GM12878 (cell line): Measurements from ENCODE around the gene AVPR1B. TPM values are rescaled to one million over a fixed set of nuclear protein-coding genes. Genes with fewer than 3 reads are reported as not detected.

Experiments used
- EP300 ChIP-seq, 2 experiments: fragments of 150-350 bp in 1 of 2; IDR thresholded peaks; 2 replicates each; pipeline ENCODE4 v1.6.1; 2011 to 2012; ENCODE audit warnings: low read depth in 2 of 2, low read length in 2 of 2, borderline replicate concordance in 1 of 2, improper control_type of control experiment in 1 of 2, inconsistent platforms in 1 of 2; ENCODE audit not compliant: control insufficient read depth in 1 of 2
- IKZF2 ChIP-seq, 2 experiments: fragments of 450-650 bp; IDR thresholded peaks; 2 replicates each; pipeline ENCODE4 v1.6.1; 2017; ENCODE audit warnings: mild to moderate bottlenecking in 2 of 2, moderate library complexity in 2 of 2
- KDM1A ChIP-seq: fragments of 200-600 bp; sonication (generic); IDR thresholded peaks from 2 replicates; pipeline ENCODE4 v1.6.1; 2016; ENCODE audit warnings: borderline replicate concordance
- LARP7 ChIP-seq: fragments of 450-650 bp; IDR thresholded peaks from 2 replicates; pipeline ENCODE4 v1.6.1; 2017; ENCODE audit warnings: mild to moderate bottlenecking
- NR2C1 ChIP-seq: fragments of 450-650 bp; IDR thresholded peaks from 2 replicates; pipeline ENCODE4 v1.6.1; 2017; ENCODE audit warnings: antibody characterized with exemption, mild to moderate bottlenecking, moderate library complexity
- RB1 ChIP-seq: fragments of 450-650 bp; formaldehyde crosslinking; IDR thresholded peaks from 2 replicates; pipeline ENCODE4 v1.6.1; 2017; ENCODE audit warnings: mild to moderate bottlenecking, borderline replicate concordance
- SIX5 ChIP-seq: IDR thresholded peaks from 2 replicates; pipeline ENCODE4 v1.6.1; 2011; ENCODE audit warnings: mild to moderate bottlenecking, low read depth, low read length, moderate library complexity; ENCODE audit not compliant: severe bottlenecking
- TBL1XR1 ChIP-seq: IDR thresholded peaks from 2 replicates; pipeline ENCODE4 v1.6.1; 2012; ENCODE audit warnings: low read depth, low read length, improper control_type of control experiment
- ZSCAN29 ChIP-seq: fragments of 450-650 bp; IDR thresholded peaks from 2 replicates; pipeline ENCODE4 v1.6.1; 2017; ENCODE audit warnings: mild to moderate bottlenecking, moderate library complexity
- polyA plus RNA-seq, 11 experiments: library from polyadenylated mRNA; depleted of rRNA in 4 of 11; unstranded in 6 of 11; stranded (reverse) in 5 of 11; fragments of >200 nt; fragmentation: Nextera tagmentation in 4 of 11; fragmentation: Illumina TruSeq in 1 of 11; extraction: Ambion mirVana in 4 of 11; extraction: Trizol in 1 of 11; gene quantifications; 1 replicate in 1 of 11; 2 replicates in 10 of 11; pipeline versions ENCODE4 v1.2.1 to v1.2.3, GENCODE V29; 2011 to 2016; ENCODE audit warnings: inconsistent platforms in 2 of 11, missing spikeins in 2 of 11, low read depth in 1 of 11
- total RNA-seq, 4 experiments: library from RNA; depleted of rRNA in 3 of 4; stranded (reverse); fragments of >200 nt in 3 of 4; fragmentation: Illumina TruSeq in 1 of 4; extraction: Trizol in 1 of 4; gene quantifications; 2 replicates each; pipeline versions ENCODE4 v1.2.1 to v1.2.3, GENCODE V29; 2013 to 2021
- TF ChIP-seq, protein P1 (sequence below): IDR thresholded peaks from 2 replicates; pipeline ENCODE4 v1.6.1; 2012; ENCODE audit warnings: low read depth, low read length, improper control_type of control experiment
- TF ChIP-seq, protein P2 (sequence below): IDR thresholded peaks from 2 replicates; pipeline ENCODE4 v1.6.1; 2011; ENCODE audit warnings: low read depth, mild to moderate bottlenecking, low read length, moderate library complexity, borderline replicate concordance; ENCODE audit errors: extremely low read depth
- TF ChIP-seq, protein P3 (sequence below): IDR thresholded peaks from 2 replicates; pipeline ENCODE4 v1.6.1; 2012; ENCODE audit warnings: improper control_type of control experiment, low read depth, low read length; ENCODE audit not compliant: insufficient replicate concordance

Gene AVPR1B
- total and polyA plus RNA-seq, 10 of the 15 experiments (the other 5 are each of a cell fraction or from before 2014, with no cell fraction given), result not detected

DNA sequence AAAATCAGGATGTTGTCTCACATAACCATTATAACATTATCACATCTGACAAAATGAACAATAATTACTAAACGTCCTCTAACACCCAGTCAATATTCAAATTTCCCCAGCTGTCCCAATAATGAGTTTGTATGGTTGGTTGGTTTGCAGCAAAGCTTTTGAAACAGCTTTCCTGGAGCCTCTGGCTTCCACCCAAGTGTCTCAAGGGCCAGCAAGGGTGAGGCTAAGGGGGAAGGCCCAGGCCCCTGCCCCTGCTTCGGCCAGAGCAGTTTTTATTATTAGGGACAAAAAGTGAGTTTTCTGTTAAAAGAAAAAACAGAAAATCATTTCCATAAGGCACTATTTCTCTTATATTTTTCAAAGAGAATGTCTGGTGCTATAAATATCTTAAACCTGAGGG is 19.1 kb upstream of the AVPR1B start (continued):
- no peak for TF ChIP-seq KDM1A
- TF ChIP-seq, protein P1, sequence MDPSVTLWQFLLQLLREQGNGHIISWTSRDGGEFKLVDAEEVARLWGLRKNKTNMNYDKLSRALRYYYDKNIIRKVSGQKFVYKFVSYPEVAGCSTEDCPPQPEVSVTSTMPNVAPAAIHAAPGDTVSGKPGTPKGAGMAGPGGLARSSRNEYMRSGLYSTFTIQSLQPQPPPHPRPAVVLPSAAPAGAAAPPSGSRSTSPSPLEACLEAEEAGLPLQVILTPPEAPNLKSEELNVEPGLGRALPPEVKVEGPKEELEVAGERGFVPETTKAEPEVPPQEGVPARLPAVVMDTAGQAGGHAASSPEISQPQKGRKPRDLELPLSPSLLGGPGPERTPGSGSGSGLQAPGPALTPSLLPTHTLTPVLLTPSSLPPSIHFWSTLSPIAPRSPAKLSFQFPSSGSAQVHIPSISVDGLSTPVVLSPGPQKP, result no peak
- TF ChIP-seq TBL1XR1, result no peak
- TF ChIP-seq, protein P2, sequence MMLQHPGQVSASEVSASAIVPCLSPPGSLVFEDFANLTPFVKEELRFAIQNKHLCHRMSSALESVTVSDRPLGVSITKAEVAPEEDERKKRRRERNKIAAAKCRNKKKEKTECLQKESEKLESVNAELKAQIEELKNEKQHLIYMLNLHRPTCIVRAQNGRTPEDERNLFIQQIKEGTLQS, result no peak
- TF ChIP-seq ZSCAN29, result no peak
- no peak for TF ChIP-seq LARP7
- TF ChIP-seq SIX5, result no peak
- no peak for TF ChIP-seq RB1
- TF ChIP-seq EP300 (IDR thresholded peaks at IDR 0.05; ENCODE audit: borderline replicate concordance in 1 of 2, control insufficient read depth in 1 of 2, low read depth in 2 of 2, low read length in 2 of 2), result no peak
- TF ChIP-seq IKZF2 (IDR thresholded peaks at IDR 0.05), result no peak
- no peak for TF ChIP-seq NR2C1
- TF ChIP-seq, protein P3, sequence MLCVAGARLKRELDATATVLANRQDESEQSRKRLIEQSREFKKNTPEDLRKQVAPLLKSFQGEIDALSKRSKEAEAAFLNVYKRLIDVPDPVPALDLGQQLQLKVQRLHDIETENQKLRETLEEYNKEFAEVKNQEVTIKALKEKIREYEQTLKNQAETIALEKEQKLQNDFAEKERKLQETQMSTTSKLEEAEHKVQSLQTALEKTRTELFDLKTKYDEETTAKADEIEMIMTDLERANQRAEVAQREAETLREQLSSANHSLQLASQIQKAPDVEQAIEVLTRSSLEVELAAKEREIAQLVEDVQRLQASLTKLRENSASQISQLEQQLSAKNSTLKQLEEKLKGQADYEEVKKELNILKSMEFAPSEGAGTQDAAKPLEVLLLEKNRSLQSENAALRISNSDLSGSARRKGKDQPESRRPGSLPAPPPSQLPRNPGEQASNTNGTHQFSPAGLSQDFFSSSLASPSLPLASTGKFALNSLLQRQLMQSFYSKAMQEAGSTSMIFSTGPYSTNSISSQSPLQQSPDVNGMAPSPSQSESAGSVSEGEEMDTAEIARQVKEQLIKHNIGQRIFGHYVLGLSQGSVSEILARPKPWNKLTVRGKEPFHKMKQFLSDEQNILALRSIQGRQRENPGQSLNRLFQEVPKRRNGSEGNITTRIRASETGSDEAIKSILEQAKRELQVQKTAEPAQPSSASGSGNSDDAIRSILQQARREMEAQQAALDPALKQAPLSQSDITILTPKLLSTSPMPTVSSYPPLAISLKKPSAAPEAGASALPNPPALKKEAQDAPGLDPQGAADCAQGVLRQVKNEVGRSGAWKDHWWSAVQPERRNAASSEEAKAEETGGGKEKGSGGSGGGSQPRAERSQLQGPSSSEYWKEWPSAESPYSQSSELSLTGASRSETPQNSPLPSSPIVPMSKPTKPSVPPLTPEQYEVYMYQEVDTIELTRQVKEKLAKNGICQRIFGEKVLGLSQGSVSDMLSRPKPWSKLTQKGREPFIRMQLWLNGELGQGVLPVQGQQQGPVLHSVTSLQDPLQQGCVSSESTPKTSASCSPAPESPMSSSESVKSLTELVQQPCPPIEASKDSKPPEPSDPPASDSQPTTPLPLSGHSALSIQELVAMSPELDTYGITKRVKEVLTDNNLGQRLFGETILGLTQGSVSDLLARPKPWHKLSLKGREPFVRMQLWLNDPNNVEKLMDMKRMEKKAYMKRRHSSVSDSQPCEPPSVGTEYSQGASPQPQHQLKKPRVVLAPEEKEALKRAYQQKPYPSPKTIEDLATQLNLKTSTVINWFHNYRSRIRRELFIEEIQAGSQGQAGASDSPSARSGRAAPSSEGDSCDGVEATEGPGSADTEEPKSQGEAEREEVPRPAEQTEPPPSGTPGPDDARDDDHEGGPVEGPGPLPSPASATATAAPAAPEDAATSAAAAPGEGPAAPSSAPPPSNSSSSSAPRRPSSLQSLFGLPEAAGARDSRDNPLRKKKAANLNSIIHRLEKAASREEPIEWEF, result no peak
